Caco-2 (cell line): ENCODE data around the gene CFAP58. TPM values are rescaled to one million over a fixed set of nuclear protein-coding genes. Genes with fewer than 3 reads are reported as not detected.
A peak's percentile ranks its signal among the peaks of the same experiment; 100 is the strongest.

ENCODE experiments used
- BruUV-seq: library from RNA; stranded (reverse); fragments of 400-500 nt; replicated peaks from 2 replicates; lab custom pipeline; 2021; lab: Mats Ljungman, UMichigan
- CTCF ChIA-PET: fragments of 300-600 bp; sonication (Branson Sonifier 250); formaldehyde crosslinking; loops from one replicate; lab custom pipeline; 2022; ENCODE audit warnings: antibody characterized with exemption; lab: Charles Lee
- POLR2A ChIA-PET: fragments of 300-600 bp; sonication (Branson Sonifier 250); formaldehyde crosslinking; loops from one replicate; lab custom pipeline; 2022; ENCODE audit warnings: antibody characterized with exemption; lab: Charles Lee
- DNase-seq, 2 experiments: peaks; one replicate each; pipeline versions ENCODE4 v3.0.0 to v3.0.0-alpha.2; 2020 to 2022
- H3K27me3 ChIP-seq: replicated peaks from 2 replicates; pipeline ENCODE4 v1.6.0; 2011; ENCODE audit warnings: low read length; ENCODE audit not compliant: control insufficient read depth, insufficient read depth
- H3K36me3 ChIP-seq: 2 replicates; pipeline ENCODE4 v1.5.1; 2011; ENCODE audit warnings: low read length; ENCODE audit not compliant: control insufficient read depth, insufficient read depth
- H3K4me1 ChIP-seq: fragments of 250-450 bp; sonication (Bioruptor Pico); 2 replicates; pipeline ENCODE4 v1.5.1; 2020; ENCODE audit warnings: mild to moderate bottlenecking
- H3K4me3 ChIP-seq: 2 replicates; pipeline ENCODE4 v1.5.1; 2011; ENCODE audit warnings: low read depth, mild to moderate bottlenecking, control low read depth, low read length
- H3K9me3 ChIP-seq: fragments of 250-450 bp; sonication (Bioruptor Pico); 2 replicates; pipeline ENCODE4 v1.5.1; 2020; ENCODE audit warnings: mild to moderate bottlenecking, moderate library complexity
- H3K27ac Mint-ChIP-seq: one replicate; pipeline ENCODE4 v1.8.0; 2022; ENCODE audit warnings: mixed read lengths; ENCODE audit not compliant: unreplicated experiment
- H3K27me3 Mint-ChIP-seq: one replicate; pipeline ENCODE4 v1.8.0; 2022; ENCODE audit warnings: mixed read lengths; ENCODE audit not compliant: insufficient read depth, unreplicated experiment
- H3K36me3 Mint-ChIP-seq: one replicate; pipeline ENCODE4 v1.8.0; 2022; ENCODE audit warnings: mild to moderate bottlenecking, mixed read lengths; ENCODE audit not compliant: insufficient read depth, unreplicated experiment
- H3K4me1 Mint-ChIP-seq: one replicate; pipeline ENCODE4 v1.8.0; 2022; ENCODE audit warnings: low read depth, mixed read lengths; ENCODE audit not compliant: unreplicated experiment
- H3K4me3 Mint-ChIP-seq: one replicate; pipeline ENCODE4 v1.8.0; 2022; ENCODE audit warnings: mild to moderate bottlenecking, moderate library complexity, mixed read lengths; ENCODE audit not compliant: unreplicated experiment
- H3K9me3 Mint-ChIP-seq: one replicate; pipeline ENCODE4 v1.8.0; 2022; ENCODE audit warnings: mixed read lengths; ENCODE audit not compliant: unreplicated experiment
- intact Hi-C: fragments of 100-400 bp; cut with micrococcal nuclease; formaldehyde crosslinking; loops from one replicate; pipeline ENCODE4 v1.10.0; 2022; ENCODE audit not compliant: unreplicated experiment
- total RNA-seq: library from RNA; stranded (reverse); gene quantifications from 2 replicates; pipeline ENCODE4 v1.2.3, GENCODE V29; 2022
- TF ChIP-seq, protein P1 (sequence below), 2 experiments: fragments of 200-600 bp in 1 of 2; IDR thresholded peaks; 1 replicate in 1 of 2; 2 replicates in 1 of 2; pipeline versions ENCODE4 v1.5.1 to v1.8.0; 2011 to 2022; ENCODE audit warnings: antibody characterized with exemption in 1 of 2, control low read depth in 1 of 2, inconsistent platforms in 1 of 2, low read depth in 1 of 2, low read length in 1 of 2, mild to moderate bottlenecking in 1 of 2, moderate library complexity in 1 of 2; ENCODE audit not compliant: insufficient read depth in 1 of 2, severe bottlenecking in 1 of 2, unreplicated experiment in 1 of 2

Gene CFAP58
- total RNA-seq, 1 experiment from 2014 or later: not detected

DNA sequence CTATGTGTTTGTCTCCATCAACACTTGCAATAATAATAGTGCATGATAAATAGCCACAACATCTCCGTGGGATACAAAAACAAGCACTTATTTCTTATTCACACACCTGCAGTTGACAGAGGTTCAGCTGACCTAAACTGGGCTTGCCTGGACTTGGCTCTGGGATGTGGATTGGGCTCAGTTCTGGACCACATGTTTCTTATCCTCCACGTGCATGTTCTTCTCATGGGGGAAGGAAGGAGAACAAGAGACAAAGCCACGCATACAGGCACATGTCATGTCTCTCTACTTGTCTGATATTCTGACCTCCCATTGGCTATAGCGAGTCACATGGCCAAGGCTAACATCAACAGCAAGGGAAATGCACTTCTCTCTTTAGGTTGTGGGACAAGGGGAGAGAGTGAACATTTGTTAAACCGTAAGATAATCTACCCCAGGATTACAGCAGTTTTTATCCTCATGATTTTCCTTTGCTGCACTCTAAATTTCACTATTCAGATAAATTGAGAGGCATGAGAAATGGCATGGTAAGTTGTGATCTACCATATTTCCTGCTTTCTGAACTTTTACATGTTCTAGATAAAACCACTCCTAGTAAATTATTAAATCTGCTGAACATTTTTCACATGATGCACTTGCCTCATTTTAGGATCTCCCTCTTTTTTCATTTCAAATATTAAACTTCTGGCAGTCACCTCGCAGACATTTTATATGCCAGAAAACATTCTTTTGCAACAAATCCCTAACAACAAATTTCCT is 33.7 kb downstream of the CFAP58 start:
- Mint-ChIP-seq H3K4me1 (peaks cover 12% of the 10 kb centered on the region), H3K36me3 (no peaks in the 10 kb centered on the region), H3K4me3 (no peak overlapping the region), H3K27me3 (peaks cover 11% of the 10 kb centered on the region), H3K9me3 (peaks cover 8% of the 10 kb centered on the region), H3K27ac (no peak overlapping the region)
- H3K9me3 ChIP-seq: no peaks in the 10 kb centered on the region
- intact Hi-C loops: no loop called here
- no peaks in the 10 kb centered on the region for H3K36me3 ChIP-seq
- H3K4me1 ChIP-seq: peaks cover 14% of the 10 kb centered on the region
- ChIA-PET CTCF (no interaction called here), POLR2A (no interaction called here)
- no peaks in the 10 kb centered on the region for H3K27me3 ChIP-seq
- H3K4me3 ChIP-seq: no peak overlapping the region
- DNase-seq: no peak
- BruUV-seq: no TSS peak
- TF ChIP-seq, protein P1, sequence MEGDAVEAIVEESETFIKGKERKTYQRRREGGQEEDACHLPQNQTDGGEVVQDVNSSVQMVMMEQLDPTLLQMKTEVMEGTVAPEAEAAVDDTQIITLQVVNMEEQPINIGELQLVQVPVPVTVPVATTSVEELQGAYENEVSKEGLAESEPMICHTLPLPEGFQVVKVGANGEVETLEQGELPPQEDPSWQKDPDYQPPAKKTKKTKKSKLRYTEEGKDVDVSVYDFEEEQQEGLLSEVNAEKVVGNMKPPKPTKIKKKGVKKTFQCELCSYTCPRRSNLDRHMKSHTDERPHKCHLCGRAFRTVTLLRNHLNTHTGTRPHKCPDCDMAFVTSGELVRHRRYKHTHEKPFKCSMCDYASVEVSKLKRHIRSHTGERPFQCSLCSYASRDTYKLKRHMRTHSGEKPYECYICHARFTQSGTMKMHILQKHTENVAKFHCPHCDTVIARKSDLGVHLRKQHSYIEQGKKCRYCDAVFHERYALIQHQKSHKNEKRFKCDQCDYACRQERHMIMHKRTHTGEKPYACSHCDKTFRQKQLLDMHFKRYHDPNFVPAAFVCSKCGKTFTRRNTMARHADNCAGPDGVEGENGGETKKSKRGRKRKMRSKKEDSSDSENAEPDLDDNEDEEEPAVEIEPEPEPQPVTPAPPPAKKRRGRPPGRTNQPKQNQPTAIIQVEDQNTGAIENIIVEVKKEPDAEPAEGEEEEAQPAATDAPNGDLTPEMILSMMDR (IDR thresholded peaks at IDR 0.05; ENCODE audit: insufficient read depth in 1 of 2, low read depth in 1 of 2, low read length in 1 of 2, severe bottlenecking in 1 of 2, unreplicated experiment in 1 of 2): no peak

DNA sequence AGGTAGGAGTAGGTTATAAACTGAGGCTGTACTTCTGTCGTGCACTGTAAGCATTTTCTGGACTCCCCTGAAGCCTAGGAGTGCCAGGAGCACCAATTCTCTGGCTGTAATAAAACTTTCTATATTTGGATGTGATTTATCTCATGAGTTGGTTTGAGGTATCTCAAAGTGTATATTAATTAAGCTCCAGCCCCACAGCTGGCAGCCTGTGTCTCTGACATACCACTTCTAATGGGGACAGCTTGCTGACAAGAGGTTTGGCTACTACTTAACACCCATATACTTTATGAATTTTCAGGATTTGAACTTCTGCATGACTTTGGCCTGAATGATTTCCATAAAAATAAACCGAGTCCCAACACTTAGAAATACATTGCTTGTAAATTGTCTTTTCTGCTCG is 35.2 kb downstream of the CFAP58 start:
- H3K27me3 Mint-ChIP-seq: peaks cover 8% of the 10 kb centered on the region
- no peak overlapping the region for H3K27ac Mint-ChIP-seq
- ChIA-PET CTCF (no interaction called here), POLR2A (no interaction called here)
- H3K4me3 Mint-ChIP-seq: no peak overlapping the region
- Histone ChIP-seq H3K4me1 (peaks cover 14% of the 10 kb centered on the region), H3K36me3 (no peaks in the 10 kb centered on the region), H3K4me3 (no peak overlapping the region), H3K27me3 (no peaks in the 10 kb centered on the region), H3K9me3 (no peaks in the 10 kb centered on the region)
- DNase-seq: no peak
- TF ChIP-seq, protein P1 (IDR thresholded peaks at IDR 0.05; ENCODE audit: insufficient read depth in 1 of 2, low read depth in 1 of 2, low read length in 1 of 2, severe bottlenecking in 1 of 2, unreplicated experiment in 1 of 2): no peak
- H3K4me1 Mint-ChIP-seq: peaks cover 12% of the 10 kb centered on the region
- H3K36me3 Mint-ChIP-seq: no peaks in the 10 kb centered on the region
- intact Hi-C loops: no loop called here
- H3K9me3 Mint-ChIP-seq: peaks cover 8% of the 10 kb centered on the region
- BruUV-seq: no TSS peak

DNA sequence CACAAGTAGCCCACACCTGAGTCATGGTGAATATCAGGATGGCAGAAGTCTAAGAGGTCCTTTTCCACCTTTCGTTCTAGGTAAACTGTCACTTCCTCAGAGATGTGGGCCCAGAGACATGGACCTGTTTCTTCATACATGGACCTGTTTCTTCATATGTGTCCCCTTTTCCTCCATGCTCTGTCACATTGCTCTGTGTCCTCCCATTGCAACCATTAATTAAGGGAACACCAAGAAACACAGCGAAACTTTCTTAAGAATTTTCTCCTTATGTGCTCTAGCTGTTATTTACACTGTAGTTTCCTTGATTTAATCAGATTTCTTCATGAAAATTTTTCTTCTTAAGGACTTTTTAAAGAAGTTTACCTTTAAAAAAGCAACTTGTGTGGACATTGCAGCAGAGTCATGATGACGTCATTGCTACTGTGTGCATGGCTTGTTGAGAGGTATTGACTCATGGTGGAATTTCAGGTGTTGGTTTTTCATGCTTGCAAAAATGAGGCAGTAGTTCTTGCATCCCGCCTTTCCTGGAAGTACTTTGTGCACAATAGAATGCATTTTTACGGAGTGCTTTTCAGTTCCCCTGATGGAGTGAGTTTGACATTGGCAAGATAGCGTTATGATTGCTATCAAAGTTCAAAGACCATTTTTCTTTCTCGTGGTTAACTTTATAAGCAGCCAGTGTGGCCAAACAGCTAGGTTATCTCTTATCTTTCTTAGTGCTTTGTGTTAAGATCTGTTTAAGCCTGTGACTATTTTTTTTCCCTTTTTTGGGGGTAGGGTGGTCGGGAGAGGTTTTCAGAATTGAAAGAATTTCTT is 37.7 kb downstream of the CFAP58 start:
- H3K27me3 Mint-ChIP-seq: peaks cover 6% of the 10 kb centered on the region
- no TSS peak for BruUV-seq
- intact Hi-C loops: no loop called here
- Histone ChIP-seq H3K9me3 (no peaks in the 10 kb centered on the region), H3K4me1 (peaks cover 14% of the 10 kb centered on the region), H3K36me3 (no peaks in the 10 kb centered on the region), H3K4me3 (no peak overlapping the region), H3K27me3 (no peaks in the 10 kb centered on the region)
- H3K4me1 Mint-ChIP-seq: peaks cover 12% of the 10 kb centered on the region
- no peaks in the 10 kb centered on the region for H3K36me3 Mint-ChIP-seq
- DNase-seq: peak; percentile 40 to 41
- POLR2A ChIA-PET: no interaction called here
- CTCF ChIA-PET: interaction anchor here (0.8 kb wide), 1 partner anchor 86 kb away, joined by 3 read pairs; no protein-coding TSS in a partner anchor
- no peaks in the 10 kb centered on the region for H3K9me3 Mint-ChIP-seq
- peak overlapping the region; percentile 65 for H3K27ac Mint-ChIP-seq
- TF ChIP-seq, protein P1 (IDR thresholded peaks at IDR 0.05; ENCODE audit: insufficient read depth in 1 of 2, low read depth in 1 of 2, low read length in 1 of 2, severe bottlenecking in 1 of 2, unreplicated experiment in 1 of 2): no peak
- peak overlapping the region; percentile 38 for H3K4me3 Mint-ChIP-seq
